Measurements from ENCODE around the gene L3MBTL4. TPM values are rescaled to one million over a fixed set of nuclear protein-coding genes. Genes with fewer than 3 reads are reported as not detected.

The L3MBTL4 gene
- total and polyA plus RNA-seq, 4 donors: 0.26 to 4.2 (median 2.0) TPM

- no peaks in the 10 kb centered on the region for H3K9me3 ChIP-seq (ENCODE audit: control insufficient read depth, low read length)
- H3K4me1 ChIP-seq (ENCODE audit: control insufficient read depth in 1 of 2, insufficient read depth in 2 of 2, low read length in 2 of 2): no peaks in the 10 kb centered on the region
- no peak overlapping the region for H3K4me3 ChIP-seq (ENCODE audit: low read length in 2 of 2)
- H3K36me3 ChIP-seq (ENCODE audit: control insufficient read depth in 1 of 2, insufficient read depth in 2 of 2, low read length in 1 of 2): no peaks in the 10 kb centered on the region
- ATAC-seq (ENCODE audit: low FRiP score): no peak
- no peak for DNase-seq
- H3K27me3 ChIP-seq (ENCODE audit: control insufficient read depth in 1 of 2, insufficient read depth in 2 of 2, low read length in 1 of 2): no peaks in the 10 kb centered on the region
- intact Hi-C loops (cut with DNase I): no loop called here
- WGBS, 2 donors: 88 to 92% methylated on average over 9 of the region's 9 CpGs
- H3K27ac ChIP-seq (ENCODE audit: low read depth in 1 of 2, low read length in 2 of 2): no peak overlapping the region
These were observed 52.1 kb downstream of the L3MBTL4 start for GRCh38 chr18:6362559-6363129.

GRCh38 chr18:6357668-6358067 is 57.0 kb downstream of the L3MBTL4 start:
- Histone ChIP-seq H3K27ac (ENCODE audit: low read depth in 1 of 2, low read length in 2 of 2) (no peak overlapping the region), H3K27me3 (ENCODE audit: control insufficient read depth in 1 of 2, insufficient read depth in 2 of 2, low read length in 1 of 2) (no peaks in the 10 kb centered on the region), H3K9me3 (ENCODE audit: control insufficient read depth, low read length) (no peaks in the 10 kb centered on the region), H3K4me3 (ENCODE audit: low read length in 2 of 2) (no peak overlapping the region), H3K36me3 (ENCODE audit: control insufficient read depth in 1 of 2, insufficient read depth in 2 of 2, low read length in 1 of 2) (no peaks in the 10 kb centered on the region), H3K4me1 (ENCODE audit: control insufficient read depth in 1 of 2, insufficient read depth in 2 of 2, low read length in 2 of 2) (no peaks in the 10 kb centered on the region)
- 60 to 73% methylated on average over 5 of the region's 5 CpGs for WGBS, 2 donors
- ATAC-seq (ENCODE audit: low FRiP score) (no peak), DNase-seq (no peak)
- intact Hi-C loops (cut with DNase I): no loop called here

GRCh38 chr18:6355789-6356589 is 58.7 kb downstream of the L3MBTL4 start:
- no peak for DNase-seq
- intact Hi-C loops (cut with DNase I): no loop called here
- no peak for ATAC-seq (ENCODE audit: low FRiP score)
- Histone ChIP-seq H3K4me1 (ENCODE audit: control insufficient read depth in 1 of 2, insufficient read depth in 2 of 2, low read length in 2 of 2) (no peaks in the 10 kb centered on the region), H3K9me3 (ENCODE audit: control insufficient read depth, low read length) (no peaks in the 10 kb centered on the region), H3K36me3 (ENCODE audit: control insufficient read depth in 1 of 2, insufficient read depth in 2 of 2, low read length in 1 of 2) (no peaks in the 10 kb centered on the region), H3K27ac (ENCODE audit: low read depth in 1 of 2, low read length in 2 of 2) (no peak overlapping the region), H3K27me3 (ENCODE audit: control insufficient read depth in 1 of 2, insufficient read depth in 2 of 2, low read length in 1 of 2) (no peaks in the 10 kb centered on the region), H3K4me3 (ENCODE audit: low read length in 2 of 2) (no peak overlapping the region)
- 82 to 85% methylated on average over 9 of the region's 9 CpGs for WGBS, 2 donors

- H3K4me1 ChIP-seq (ENCODE audit: control insufficient read depth in 1 of 2, insufficient read depth in 2 of 2, low read length in 2 of 2): no peaks in the 10 kb centered on the region
- H3K27ac ChIP-seq (ENCODE audit: low read depth in 1 of 2, low read length in 2 of 2): no peak overlapping the region
- ATAC-seq (ENCODE audit: low FRiP score) (no peak), DNase-seq (no peak)
- no peaks in the 10 kb centered on the region for H3K36me3 ChIP-seq (ENCODE audit: control insufficient read depth in 1 of 2, insufficient read depth in 2 of 2, low read length in 1 of 2)
- intact Hi-C loops (cut with DNase I): no loop called here
- H3K4me3 ChIP-seq (ENCODE audit: low read length in 2 of 2): no peak overlapping the region
- H3K27me3 ChIP-seq (ENCODE audit: control insufficient read depth in 1 of 2, insufficient read depth in 2 of 2, low read length in 1 of 2): no peaks in the 10 kb centered on the region
- no peaks in the 10 kb centered on the region for H3K9me3 ChIP-seq (ENCODE audit: control insufficient read depth, low read length)
These were observed 62.4 kb downstream of the L3MBTL4 start for GRCh38 chr18:6352275-6352674.

- H3K27ac ChIP-seq (ENCODE audit: low read depth in 1 of 2, low read length in 2 of 2): no peak overlapping the region
- intact Hi-C loops (cut with DNase I): no loop called here
- H3K36me3 ChIP-seq (ENCODE audit: control insufficient read depth in 1 of 2, insufficient read depth in 2 of 2, low read length in 1 of 2): no peaks in the 10 kb centered on the region
- WGBS, 2 donors: 67 to 83% methylated on average over 2 of the region's 2 CpGs
- H3K9me3 ChIP-seq (ENCODE audit: control insufficient read depth, low read length): peaks cover 7% of the 10 kb centered on the region
- ATAC-seq (ENCODE audit: low FRiP score) (no peak), DNase-seq (no peak)
- H3K4me3 ChIP-seq (ENCODE audit: low read length in 2 of 2): no peak overlapping the region
- no peaks in the 10 kb centered on the region for H3K4me1 ChIP-seq (ENCODE audit: control insufficient read depth in 1 of 2, insufficient read depth in 2 of 2, low read length in 2 of 2)
- H3K27me3 ChIP-seq (ENCODE audit: control insufficient read depth in 1 of 2, insufficient read depth in 2 of 2, low read length in 1 of 2): no peaks in the 10 kb centered on the region
These were observed 71.7 kb downstream of the L3MBTL4 start for GRCh38 chr18:6342990-6343389.

- no peak for DNase-seq
- intact Hi-C loops (cut with DNase I): no loop called here
- ATAC-seq (ENCODE audit: low FRiP score): no peak
These were observed 73.0 kb downstream of the L3MBTL4 start for GRCh38 chr18:6341709-6342108.

GRCh38 chr18:6341303-6341702 is 73.4 kb downstream of the L3MBTL4 start:
- Histone ChIP-seq H3K36me3 (ENCODE audit: control insufficient read depth in 1 of 2, insufficient read depth in 2 of 2, low read length in 1 of 2) (no peaks in the 10 kb centered on the region), H3K4me1 (ENCODE audit: control insufficient read depth in 1 of 2, insufficient read depth in 2 of 2, low read length in 2 of 2) (no peaks in the 10 kb centered on the region), H3K4me3 (ENCODE audit: low read length in 2 of 2) (no peak overlapping the region), H3K27me3 (ENCODE audit: control insufficient read depth in 1 of 2, insufficient read depth in 2 of 2, low read length in 1 of 2) (no peaks in the 10 kb centered on the region), H3K27ac (ENCODE audit: low read depth in 1 of 2, low read length in 2 of 2) (no peak overlapping the region), H3K9me3 (ENCODE audit: control insufficient read depth, low read length) (peaks cover 7% of the 10 kb centered on the region)
- DNase-seq (no peak), ATAC-seq (ENCODE audit: low FRiP score) (no peak)
- intact Hi-C loops (cut with DNase I): no loop called here

More at GRCh38 chr18:6341709-6342108, 73.0 kb downstream of the L3MBTL4 start:
- no peaks in the 10 kb centered on the region for H3K4me1 ChIP-seq (ENCODE audit: control insufficient read depth in 1 of 2, insufficient read depth in 2 of 2, low read length in 2 of 2)
- no peaks in the 10 kb centered on the region for H3K36me3 ChIP-seq (ENCODE audit: control insufficient read depth in 1 of 2, insufficient read depth in 2 of 2, low read length in 1 of 2)
- H3K9me3 ChIP-seq (ENCODE audit: control insufficient read depth, low read length): peaks cover 7% of the 10 kb centered on the region
- H3K27ac ChIP-seq (ENCODE audit: low read depth in 1 of 2, low read length in 2 of 2): no peak overlapping the region
- no peaks in the 10 kb centered on the region for H3K27me3 ChIP-seq (ENCODE audit: control insufficient read depth in 1 of 2, insufficient read depth in 2 of 2, low read length in 1 of 2)
- H3K4me3 ChIP-seq (ENCODE audit: low read length in 2 of 2): no peak overlapping the region

GRCh38 chr18:6340121-6340520 is 74.6 kb downstream of the L3MBTL4 start:
- H3K4me1 ChIP-seq (ENCODE audit: control insufficient read depth in 1 of 2, insufficient read depth in 2 of 2, low read length in 2 of 2): no peaks in the 10 kb centered on the region
- no peak overlapping the region for H3K4me3 ChIP-seq (ENCODE audit: low read length in 2 of 2)
- no peak overlapping the region for H3K27ac ChIP-seq (ENCODE audit: low read depth in 1 of 2, low read length in 2 of 2)
- H3K9me3 ChIP-seq (ENCODE audit: control insufficient read depth, low read length): peaks cover 7% of the 10 kb centered on the region
- WGBS, 2 donors: 58% methylated on average over 1 of the region's 1 CpG
- H3K27me3 ChIP-seq (ENCODE audit: control insufficient read depth in 1 of 2, insufficient read depth in 2 of 2, low read length in 1 of 2): no peaks in the 10 kb centered on the region
- DNase-seq (no peak), ATAC-seq (ENCODE audit: low FRiP score) (no peak)
- intact Hi-C loops (cut with DNase I): no loop called here
- no peaks in the 10 kb centered on the region for H3K36me3 ChIP-seq (ENCODE audit: control insufficient read depth in 1 of 2, insufficient read depth in 2 of 2, low read length in 1 of 2)

GRCh38 chr18:6336239-6336638 is 78.5 kb downstream of the L3MBTL4 start:
- no peaks in the 10 kb centered on the region for H3K4me1 ChIP-seq (ENCODE audit: control insufficient read depth in 1 of 2, insufficient read depth in 2 of 2, low read length in 2 of 2)
- intact Hi-C loops (cut with DNase I): no loop called here
- H3K27ac ChIP-seq (ENCODE audit: low read depth in 1 of 2, low read length in 2 of 2): no peak overlapping the region
- DNase-seq (no peak), ATAC-seq (ENCODE audit: low FRiP score) (no peak)
- 68 to 75% methylated on average over 4 of the region's 4 CpGs for WGBS, 2 donors
- no peaks in the 10 kb centered on the region for H3K27me3 ChIP-seq (ENCODE audit: control insufficient read depth in 1 of 2, insufficient read depth in 2 of 2, low read length in 1 of 2)
- peaks cover 7% of the 10 kb centered on the region for H3K9me3 ChIP-seq (ENCODE audit: control insufficient read depth, low read length)
- no peak overlapping the region for H3K4me3 ChIP-seq (ENCODE audit: low read length in 2 of 2)
- H3K36me3 ChIP-seq (ENCODE audit: control insufficient read depth in 1 of 2, insufficient read depth in 2 of 2, low read length in 1 of 2): no peaks in the 10 kb centered on the region
